Vagina (tissue), 2 donors: ENCODE results near the gene C3orf85.

Source experiments
- CTCF ChIP-seq, 3 experiments: fragments of 450-650 bp in 2 of 3; fragments of 200-600 bp in 1 of 3; sonication (generic) in 1 of 3; IDR thresholded peaks; one replicate each; pipeline ENCODE4 v1.5.1; 2017 to 2019; ENCODE audit warnings: antibody characterized with exemption in 3 of 3, mild to moderate bottlenecking in 2 of 3, moderate library complexity in 2 of 3
- POLR2A ChIP-seq, 2 donors: fragments of 450-650 bp; IDR thresholded peaks; one replicate each; pipeline ENCODE4 v1.6.1; 2017; ENCODE audit warnings: antibody characterized with exemption in 2 of 2, mild to moderate bottlenecking in 2 of 2, moderate library complexity in 2 of 2

- TF ChIP-seq CTCF (IDR thresholded peaks at IDR 0.05) (no peak), POLR2A (IDR thresholded peaks at IDR 0.05) (no peak)
Measured at GRCh38 chr3:109191421-109191820, 54.9 kb downstream of the C3orf85 start.
